GM13976 (cell line): ENCODE results near the gene FUT9.

ENCODE experiments used
- DNase-seq: peaks from one replicate; pipeline ENCODE4 v3.0.0; 2012; ENCODE audit warnings: low spot score
- CTCF ChIP-seq: IDR thresholded peaks from 2 replicates; pipeline ENCODE4 v1.5.1; 2012; ENCODE audit warnings: borderline replicate concordance, mild to moderate bottlenecking; ENCODE audit not compliant: insufficient read depth; ENCODE audit errors: extremely low read depth, missing control alignments, control extremely low read depth
- in situ Hi-C: fragments of 300-500 bp; cut with MboI; formaldehyde crosslinking; loops from one replicate; pipeline ENCODE4 v1.12.0; 2022; ENCODE audit warnings: low sequenced_read_pairs, mixed read lengths, inconsistent platforms; ENCODE audit not compliant: unreplicated experiment

FUT9 gene

GRCh38 chr6:96151707-96152106, 135.9 kb downstream of the FUT9 start:
- no peak for TF ChIP-seq CTCF
- no peak for DNase-seq
- in situ Hi-C loops, result no loop called here

DNA sequence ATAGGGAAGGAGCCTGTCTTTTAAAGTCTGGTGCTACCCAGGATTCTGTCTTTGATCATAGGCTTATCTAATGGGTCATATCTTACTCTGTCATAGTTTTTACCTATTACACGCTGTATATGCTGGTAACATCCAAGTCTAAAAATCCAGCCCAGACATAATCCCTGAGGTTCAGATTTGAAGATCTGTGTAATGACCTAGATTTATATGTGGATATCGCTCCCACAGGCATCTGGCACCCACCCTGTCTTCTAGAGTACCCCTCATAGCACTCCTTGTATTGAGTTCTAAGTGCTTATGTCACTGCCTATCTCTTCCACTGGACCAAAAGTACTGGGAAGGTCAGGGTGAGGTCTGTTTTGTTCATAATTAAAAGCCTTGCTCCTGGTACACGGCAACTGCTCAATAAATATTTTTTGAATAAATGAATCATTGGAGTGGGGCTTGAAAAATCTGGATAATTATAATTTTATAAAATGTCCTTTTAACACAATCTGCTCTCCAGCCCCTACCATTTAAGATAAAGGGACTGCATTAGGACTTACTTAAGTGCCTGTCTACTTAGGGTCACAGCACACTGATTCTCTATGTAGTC, 136.4 kb downstream of the FUT9 start:
- no peak for TF ChIP-seq CTCF
- in situ Hi-C loops, result no loop called here
- DNase-seq, result no peak

- in situ Hi-C loops, result no loop called here
- no peak for DNase-seq
- TF ChIP-seq CTCF, result no peak
Measured at GRCh38 chr6:96153775-96154174, 138.0 kb downstream of the FUT9 start.

DNA sequence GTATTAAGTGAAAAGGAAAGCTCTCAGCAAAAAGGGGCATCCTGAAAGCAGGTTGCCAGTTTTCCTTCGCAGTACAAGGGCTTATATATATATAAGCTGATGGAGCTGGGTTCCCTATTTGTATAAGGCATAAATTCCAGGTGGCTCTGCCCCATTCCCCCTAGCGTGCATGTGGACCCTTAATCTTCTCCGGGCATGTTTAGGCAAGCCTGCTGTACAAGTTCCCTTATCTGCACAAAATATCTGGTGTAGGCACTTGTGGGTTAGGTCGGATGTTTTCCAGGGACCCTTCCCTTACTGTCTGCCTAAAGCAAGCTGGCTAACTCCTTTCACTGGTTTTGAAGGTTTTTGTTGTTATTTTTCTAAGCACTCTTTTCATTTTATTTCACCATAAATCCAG, 140.7 kb downstream of the FUT9 start:
- TF ChIP-seq CTCF, result no peak
- in situ Hi-C loops, result no loop called here
- no peak for DNase-seq

GRCh38 chr6:96157018-96157565, 141.3 kb downstream of the FUT9 start:
- DNase-seq, result peak; percentile 37
- in situ Hi-C loops, result no loop called here
- TF ChIP-seq CTCF, result no peak

DNA sequence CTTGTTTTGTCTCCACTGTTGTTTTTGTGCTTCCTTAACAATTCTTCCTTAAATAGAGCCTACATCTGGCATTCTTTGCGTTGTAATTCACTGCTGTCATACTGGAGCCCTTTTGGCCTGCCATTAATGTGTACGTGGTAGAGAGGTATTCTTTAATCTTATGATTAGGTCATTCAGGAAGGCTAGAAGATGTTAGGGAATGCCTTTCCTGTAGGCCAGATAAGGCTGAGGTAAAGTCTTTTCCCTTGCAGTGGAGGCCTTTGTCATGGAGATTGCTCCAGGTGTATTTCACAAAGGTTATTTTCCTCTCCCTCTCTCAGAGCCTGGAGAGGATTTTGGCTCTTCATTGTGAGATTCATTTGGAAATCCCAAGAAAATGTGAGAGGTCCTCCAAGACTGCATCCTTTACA, 146.9 kb downstream of the FUT9 start:
- no peak for DNase-seq
- TF ChIP-seq CTCF, result no peak
- in situ Hi-C loops, result no loop called here
